ENCODE results near the gene SHISA5.
A peak's percentile ranks its signal among the peaks of the same experiment; 100 is the strongest.

SHISA5 gene

GRCh38 chr3:48429317-48429959 is 74.5 kb downstream of the SHISA5 start:
- DNase-seq, result peak; percentile 36 to 39

DNA sequence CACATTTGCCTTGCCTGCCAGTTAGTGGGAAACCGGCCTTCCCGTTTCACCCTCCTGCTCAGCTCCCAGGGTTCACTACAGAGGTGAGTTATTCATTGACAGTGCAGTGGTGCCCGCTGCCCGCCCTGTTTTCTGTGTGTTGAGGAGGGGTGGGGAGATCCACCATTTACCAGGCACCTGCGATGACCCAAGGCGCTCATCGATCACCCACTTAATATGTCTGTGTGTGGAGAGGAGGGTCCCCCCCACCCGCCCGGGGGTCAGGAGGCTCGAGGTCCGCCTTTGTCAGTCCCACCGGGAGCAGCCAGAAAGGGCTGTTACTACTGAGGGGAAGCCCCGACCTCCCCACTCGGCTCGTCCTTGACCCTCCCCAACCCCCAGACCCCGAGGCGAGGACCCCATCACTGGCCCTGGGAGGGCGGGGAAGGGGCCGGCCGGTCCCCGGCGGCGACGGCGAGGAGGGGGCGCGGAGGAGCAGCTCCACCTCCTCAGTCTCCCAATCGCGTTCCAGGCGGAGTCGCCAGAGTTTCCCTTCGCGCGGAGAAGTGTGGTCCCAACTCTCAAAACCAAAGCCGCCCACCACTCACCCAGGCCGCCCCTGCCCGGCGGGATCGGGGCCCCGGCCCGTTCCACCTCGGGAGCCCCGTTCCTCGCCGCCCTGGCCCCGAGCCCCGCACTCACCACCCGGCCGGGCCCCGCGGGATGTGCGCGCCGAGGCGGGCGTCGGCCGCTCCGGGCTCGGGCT is 75.2 kb downstream of the SHISA5 start:
- DNase-seq, result no peak

DNA sequence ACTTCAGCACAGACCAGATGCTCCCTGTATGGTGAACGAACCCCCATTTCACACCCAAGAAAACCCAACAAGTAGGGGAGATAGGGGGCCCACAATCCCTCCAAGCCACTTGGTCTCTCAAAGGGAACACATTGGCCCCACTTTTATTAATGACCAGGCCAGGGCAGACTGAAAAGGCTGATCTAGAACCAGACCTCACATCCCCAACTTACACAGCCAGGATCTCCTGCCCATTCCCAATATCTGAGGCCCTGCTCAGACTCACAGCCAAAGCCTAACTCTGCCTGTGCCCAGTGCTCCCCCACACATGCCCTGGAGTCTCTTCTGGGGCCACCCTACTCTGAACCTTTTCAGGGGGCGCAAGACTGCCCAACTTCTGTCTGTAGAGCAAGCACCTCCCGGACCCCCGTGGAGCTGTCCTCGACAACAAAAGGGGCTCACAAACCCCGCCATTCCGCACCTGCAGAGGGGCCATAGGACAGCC is 75.8 kb downstream of the SHISA5 start:
- DNase-seq, result no peak

DNA sequence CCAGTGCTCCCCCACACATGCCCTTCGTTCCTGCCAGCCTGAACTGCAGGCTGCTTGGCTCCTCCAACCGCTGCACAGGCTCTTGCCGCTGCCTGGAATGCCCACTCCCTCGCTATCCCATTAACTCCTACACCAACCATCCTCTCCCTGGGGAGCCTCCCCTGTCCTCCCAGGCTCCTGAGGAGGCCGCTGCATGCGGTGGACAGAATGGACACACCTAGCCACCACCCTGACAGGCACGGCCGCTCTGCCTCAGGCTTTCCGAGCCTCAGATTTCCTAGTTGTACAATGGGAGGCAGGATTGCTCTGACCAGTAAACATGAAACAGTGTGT is 76.4 kb downstream of the SHISA5 start:
- no peak for DNase-seq

DNA sequence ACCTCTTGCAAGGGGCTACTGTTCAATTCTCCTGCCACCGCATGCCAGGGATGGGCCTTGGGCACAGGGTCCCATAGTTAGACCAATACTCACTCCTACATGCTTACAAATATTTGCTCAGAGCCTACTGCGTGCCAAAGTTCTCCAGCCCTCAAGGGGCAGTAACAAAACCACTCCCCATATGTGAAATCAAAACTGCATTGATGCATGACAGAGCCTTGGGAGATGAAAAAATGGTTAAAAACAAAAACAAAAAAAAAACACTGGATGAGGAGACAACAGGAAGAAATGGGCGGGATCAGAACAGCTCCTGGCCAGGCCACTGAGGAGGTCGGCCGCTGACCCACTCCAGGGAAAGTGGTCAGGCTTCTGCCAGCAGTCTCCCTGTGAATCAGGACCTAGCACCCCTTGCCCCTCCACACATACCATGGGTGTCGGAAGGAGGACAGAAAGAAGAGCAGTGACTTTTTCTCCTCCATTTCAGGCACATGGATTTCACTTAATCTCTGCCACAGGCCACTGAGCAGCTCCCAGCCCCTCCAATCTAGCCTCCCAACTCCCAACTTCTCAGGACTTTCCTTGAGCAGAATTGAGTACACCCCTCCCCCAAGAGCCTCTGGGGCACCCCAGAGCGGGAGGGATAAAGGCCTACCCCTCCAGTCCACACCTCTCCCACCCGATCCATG is 76.9 kb downstream of the SHISA5 start:
- no peak for DNase-seq

DNA sequence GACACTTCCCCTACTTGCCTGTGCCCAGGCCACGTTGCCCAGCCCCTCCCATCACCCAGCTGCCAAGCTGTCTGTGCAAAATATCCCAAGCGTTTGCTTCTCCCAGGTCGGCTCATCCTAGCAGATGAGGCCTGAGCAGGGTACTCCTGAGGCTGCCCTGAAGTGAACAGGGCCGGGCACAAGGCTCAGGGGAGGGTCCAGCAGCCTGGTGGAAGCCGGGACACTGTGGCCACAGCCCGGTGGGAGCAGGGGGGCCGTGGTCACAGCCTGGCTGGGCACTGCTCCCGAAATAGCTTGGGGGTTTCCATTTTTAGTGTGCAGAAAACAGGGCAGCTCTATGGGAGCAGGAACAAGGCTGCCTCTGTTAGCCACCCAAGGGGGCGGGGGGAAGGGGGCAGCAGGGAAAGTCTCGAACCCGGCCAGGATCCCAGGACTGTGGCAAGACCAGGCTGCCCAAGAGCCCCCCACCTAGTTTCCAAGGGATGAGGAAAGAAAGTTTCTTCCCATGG is 77.5 kb downstream of the SHISA5 start:
- DNase-seq, result no peak

DNA sequence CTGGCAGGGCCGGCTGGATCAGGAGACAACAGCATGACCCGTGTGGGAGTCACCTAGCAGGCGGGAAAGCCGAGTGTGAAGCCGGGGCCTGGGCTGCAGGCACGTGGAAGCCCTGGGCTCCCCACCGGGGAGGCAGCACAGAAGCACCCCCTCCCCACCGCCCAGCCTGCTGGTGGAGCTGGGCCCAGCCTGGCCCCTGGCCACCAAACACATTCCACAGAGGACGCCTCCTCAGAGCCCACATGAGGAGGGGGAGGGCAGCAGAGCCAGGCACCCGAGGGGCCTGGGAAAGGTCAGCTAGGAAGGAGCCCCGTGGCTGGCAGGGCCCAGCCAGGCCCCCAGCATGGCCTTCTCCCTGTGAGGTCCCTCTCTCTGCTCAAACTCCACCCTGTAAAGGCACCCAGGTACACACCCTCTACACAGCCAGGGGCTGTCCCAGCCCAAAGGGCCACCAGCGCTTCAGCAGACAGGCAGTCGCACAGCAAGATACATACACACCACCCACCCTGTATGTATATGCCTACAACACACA is 78.6 kb downstream of the SHISA5 start:
- no peak for DNase-seq

GRCh38 chr3:48423883-48424695 is 79.9 kb downstream of the SHISA5 start:
- DNase-seq, result no peak

DNA sequence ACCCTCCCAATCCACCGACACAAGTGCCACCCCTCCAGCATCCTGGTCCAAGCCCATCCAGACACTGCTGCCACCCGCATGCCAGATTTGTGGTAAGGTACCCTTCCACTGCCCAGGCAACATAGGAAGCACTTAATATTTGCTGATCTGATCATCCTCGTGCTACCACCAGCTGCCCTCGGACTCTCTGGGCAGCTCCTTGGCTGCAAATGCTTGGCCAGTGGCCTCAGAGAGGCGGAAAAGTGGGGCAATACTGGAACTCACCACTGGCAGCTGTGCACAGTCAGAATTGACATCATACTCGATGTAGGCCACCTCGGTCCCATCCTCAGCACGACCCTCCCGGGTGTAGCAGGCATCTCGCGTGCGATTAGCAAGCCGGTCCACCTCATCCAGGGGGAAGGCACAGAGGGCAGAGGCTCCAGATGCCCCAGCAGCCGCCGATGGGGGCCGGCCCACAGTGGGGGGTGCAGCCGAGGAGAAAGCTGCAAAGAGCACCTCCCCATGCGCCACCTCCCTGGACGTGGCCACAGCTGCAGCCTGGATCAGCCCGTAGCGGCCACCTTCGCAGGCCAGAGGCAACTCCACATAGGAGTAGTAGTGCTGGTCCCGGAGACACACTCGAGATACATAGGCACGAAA is 80.6 kb downstream of the SHISA5 start:
- DNase-seq, result no peak

GRCh38 chr3:48422681-48423080 is 81.3 kb downstream of the SHISA5 start:
- DNase-seq, result no peak

- no peak for DNase-seq
Observed at GRCh38 chr3:48422272-48422671, 81.7 kb downstream of the SHISA5 start.

DNA sequence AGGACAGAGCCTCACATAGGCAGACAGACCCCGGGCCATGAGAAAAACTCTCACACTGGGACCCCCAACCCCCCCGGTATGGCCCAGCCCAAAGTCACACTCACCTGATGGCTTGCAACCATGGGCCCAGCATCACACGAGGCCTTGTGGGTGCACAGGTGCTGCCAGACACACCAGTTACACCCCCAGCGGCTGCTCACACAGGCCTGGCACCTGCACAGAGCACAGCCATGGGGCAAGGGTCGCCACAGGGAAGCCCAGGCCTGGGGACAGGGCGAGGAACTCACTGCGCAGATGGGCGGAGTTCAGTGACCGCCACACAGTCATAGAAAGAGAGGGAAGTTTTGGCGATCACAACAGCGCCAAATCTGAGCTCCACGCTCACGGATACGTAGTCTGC is 83.4 kb downstream of the SHISA5 start:
- no peak for DNase-seq

DNA sequence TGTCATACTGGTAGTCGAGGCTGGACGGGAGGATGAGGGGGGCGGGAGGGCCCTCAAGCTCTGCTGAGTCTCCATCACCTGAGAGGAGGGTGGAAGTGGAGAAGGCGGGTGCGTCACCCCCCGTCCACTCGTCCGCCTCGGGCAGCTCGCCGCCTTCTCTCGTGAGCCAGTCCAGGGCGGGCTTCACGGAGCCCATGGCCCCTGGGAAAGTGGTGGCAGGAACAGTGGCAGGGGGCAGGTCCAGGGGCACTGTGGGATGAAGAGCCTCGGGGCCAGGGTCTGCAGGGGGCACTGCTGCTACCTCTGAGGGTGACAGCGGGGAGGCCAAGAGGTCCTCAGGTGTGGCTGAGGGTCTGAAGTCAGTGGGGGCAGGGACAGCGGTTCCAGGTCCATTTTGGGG is 84.4 kb downstream of the SHISA5 start:
- DNase-seq, result no peak

DNA sequence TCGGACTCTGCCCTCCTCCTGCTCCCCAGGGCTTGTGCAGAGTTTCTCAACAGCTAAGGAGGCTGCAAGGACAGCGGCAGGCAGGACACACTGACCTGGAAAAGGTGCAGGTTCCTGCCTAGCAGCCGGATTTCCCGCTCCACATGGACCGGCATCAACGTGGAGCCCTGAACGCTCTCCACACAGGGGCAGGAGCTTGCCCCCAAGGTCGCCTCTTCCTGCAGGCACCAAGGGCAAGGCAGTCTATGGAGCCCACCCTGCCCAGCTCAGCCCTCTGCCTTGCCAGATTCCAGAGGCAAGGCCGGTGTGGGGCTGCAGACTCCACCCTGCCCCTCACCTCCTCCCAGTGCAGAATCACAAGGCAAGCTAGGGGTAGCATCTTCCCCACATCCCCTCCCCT is 84.8 kb downstream of the SHISA5 start:
- DNase-seq, result no peak

GRCh38 chr3:48418651-48419050 is 85.3 kb downstream of the SHISA5 start:
- no peak for DNase-seq

- DNase-seq, result no peak
Observed at GRCh38 chr3:48418140-48418539, 85.8 kb downstream of the SHISA5 start.
